ENCODE measurements around the gene PRKCE.

The PRKCE gene

GRCh38 chr2:45643095-45643494, 8.4 kb upstream of the PRKCE start:
- DNase-seq (ENCODE audit: low read depth in 2 of 2) = peak in 1 of 2 donors; percentile 21
- peak overlapping the region; percentile 58 to 71 for H3K4me3 ChIP-seq (replicated peaks in 1 of 2; ENCODE audit: low read depth in 2 of 2, low read length in 2 of 2)
- no peak for TF ChIP-seq CTCF (IDR thresholded peaks at IDR 0.05; ENCODE audit: low read depth, low read length)

GRCh38 chr2:45643543-45644542, 7.6 kb upstream of the PRKCE start:
- DNase-seq (ENCODE audit: low read depth in 2 of 2) = peak; percentile 58 to 63
- peak overlapping the region; percentile 58 to 71 for H3K4me3 ChIP-seq (replicated peaks in 1 of 2; ENCODE audit: low read depth in 2 of 2, low read length in 2 of 2)
- peak; percentile 49 for TF ChIP-seq CTCF (IDR thresholded peaks at IDR 0.05; ENCODE audit: low read depth, low read length)

GRCh38 chr2:45646289-45646688, 5.2 kb upstream of the PRKCE start:
- DNase-seq (ENCODE audit: low read depth in 2 of 2) = no peak
- no peak overlapping the region for H3K4me3 ChIP-seq (replicated peaks in 1 of 2; ENCODE audit: low read depth in 2 of 2, low read length in 2 of 2)
- no peak for TF ChIP-seq CTCF (IDR thresholded peaks at IDR 0.05; ENCODE audit: low read depth, low read length)

GRCh38 chr2:45647356-45647755, 4.1 kb upstream of the PRKCE start:
- TF ChIP-seq CTCF (IDR thresholded peaks at IDR 0.05; ENCODE audit: low read depth, low read length) = no peak
- H3K4me3 ChIP-seq (replicated peaks in 1 of 2; ENCODE audit: low read depth in 2 of 2, low read length in 2 of 2) = no peak overlapping the region
- DNase-seq (ENCODE audit: low read depth in 2 of 2) = no peak

GRCh38 chr2:45647986-45648520, 3.4 kb upstream of the PRKCE start:
- H3K4me3 ChIP-seq (replicated peaks in 1 of 2; ENCODE audit: low read depth in 2 of 2, low read length in 2 of 2) = no peak overlapping the region
- no peak for TF ChIP-seq CTCF (IDR thresholded peaks at IDR 0.05; ENCODE audit: low read depth, low read length)
- DNase-seq (ENCODE audit: low read depth in 2 of 2) = peak; percentile 15 to 25

GRCh38 chr2:45648636-45649035, 2.8 kb upstream of the PRKCE start:
- TF ChIP-seq CTCF (IDR thresholded peaks at IDR 0.05; ENCODE audit: low read depth, low read length) = no peak
- H3K4me3 ChIP-seq (replicated peaks in 1 of 2; ENCODE audit: low read depth in 2 of 2, low read length in 2 of 2) = no peak overlapping the region
- DNase-seq (ENCODE audit: low read depth in 2 of 2) = no peak
